IPS-18c (cell line): Measurements from ENCODE around the gene GALNT18.

ENCODE experiments used
- H3K4me3 ChIP-seq: 2 replicates; pipeline ENCODE4 v1.7.0; 2013; ENCODE audit warnings: low read depth, mild to moderate bottlenecking, low read length, moderate library complexity; ENCODE audit not compliant: insufficient read depth
- H3K9me3 ChIP-seq: one replicate; pipeline ENCODE4 v1.6.1; 2013; ENCODE audit warnings: mild to moderate bottlenecking, low read length, moderate library complexity; ENCODE audit not compliant: control insufficient read depth, insufficient read depth

GALNT18 gene

DNA sequence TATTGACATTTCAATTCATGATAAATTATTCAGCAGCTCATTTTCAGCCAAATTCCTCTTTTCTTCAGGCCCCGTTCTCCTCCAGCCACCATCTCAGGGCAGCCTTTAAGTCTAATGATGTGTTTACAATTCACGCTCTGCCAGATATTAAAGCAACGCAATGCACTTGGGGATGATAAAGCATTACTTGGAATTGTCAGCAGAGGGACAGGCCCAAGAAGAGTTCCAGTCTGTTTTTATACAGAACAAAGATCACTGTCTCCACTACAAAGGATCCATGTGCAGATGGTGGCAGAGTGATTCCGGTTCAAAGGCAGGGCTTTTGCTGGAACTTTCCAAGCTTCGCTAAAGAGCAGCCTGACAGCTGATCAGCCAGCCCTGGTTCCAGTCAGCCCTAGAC, 13.6 kb upstream of the GALNT18 start:
- Histone ChIP-seq H3K9me3 (peaks cover 2% of the 10 kb centered on the region), H3K4me3 (no peak overlapping the region)

GRCh38 chr11:11629368-11629767, 7.6 kb upstream of the GALNT18 start:
- H3K4me3 ChIP-seq: no peak overlapping the region; the same call in 1 of the 2 replicates

GRCh38 chr11:11628651-11629050, 6.8 kb upstream of the GALNT18 start:
- Histone ChIP-seq H3K9me3 (no peaks in the 10 kb centered on the region), H3K4me3 (no peak overlapping the region)

More at GRCh38 chr11:11629368-11629767, 7.6 kb upstream of the GALNT18 start:
- no peaks in the 10 kb centered on the region for H3K9me3 ChIP-seq

- Histone ChIP-seq H3K4me3 (no peak overlapping the region), H3K9me3 (no peaks in the 10 kb centered on the region)
Measured at GRCh38 chr11:11626128-11626527, 4.3 kb upstream of the GALNT18 start.

DNA sequence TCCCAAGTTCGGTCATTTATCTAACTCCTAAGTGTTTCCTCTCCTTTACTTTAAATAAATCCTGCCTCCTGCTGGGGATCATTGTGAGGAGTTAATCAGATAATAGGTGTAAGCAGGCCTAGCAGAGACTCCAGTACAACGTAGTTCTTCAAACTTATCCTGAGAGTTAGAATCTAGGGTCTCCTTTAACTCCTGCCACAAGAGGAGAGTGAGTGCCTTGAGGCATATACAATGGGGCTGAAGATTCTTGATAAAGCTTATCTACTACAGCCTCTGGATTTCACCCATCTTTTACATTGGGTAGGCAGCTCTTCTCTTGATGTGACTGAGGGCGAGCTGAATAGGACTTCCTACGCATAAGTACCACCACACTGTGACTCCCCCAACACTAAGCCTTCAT, 3.1 kb upstream of the GALNT18 start:
- Histone ChIP-seq H3K9me3 (no peaks in the 10 kb centered on the region), H3K4me3 (no peak overlapping the region)

- H3K9me3 ChIP-seq: no peaks in the 10 kb centered on the region
- H3K4me3 ChIP-seq: no peak overlapping the region
Measured at GRCh38 chr11:11624204-11624603, 2.4 kb upstream of the GALNT18 start.

- no peaks in the 10 kb centered on the region for H3K9me3 ChIP-seq
Measured at GRCh38 chr11:11622772-11623171, 967 bp upstream of the GALNT18 start.

GRCh38 chr11:11622340-11622706, 518 bp upstream of the GALNT18 start:
- Histone ChIP-seq H3K9me3 (no peaks in the 10 kb centered on the region), H3K4me3 (peak overlapping the region; percentile 16; the same call in 1 of the 2 replicates)

More at GRCh38 chr11:11622772-11623171, 967 bp upstream of the GALNT18 start:
- no peak overlapping the region for H3K4me3 ChIP-seq

DNA sequence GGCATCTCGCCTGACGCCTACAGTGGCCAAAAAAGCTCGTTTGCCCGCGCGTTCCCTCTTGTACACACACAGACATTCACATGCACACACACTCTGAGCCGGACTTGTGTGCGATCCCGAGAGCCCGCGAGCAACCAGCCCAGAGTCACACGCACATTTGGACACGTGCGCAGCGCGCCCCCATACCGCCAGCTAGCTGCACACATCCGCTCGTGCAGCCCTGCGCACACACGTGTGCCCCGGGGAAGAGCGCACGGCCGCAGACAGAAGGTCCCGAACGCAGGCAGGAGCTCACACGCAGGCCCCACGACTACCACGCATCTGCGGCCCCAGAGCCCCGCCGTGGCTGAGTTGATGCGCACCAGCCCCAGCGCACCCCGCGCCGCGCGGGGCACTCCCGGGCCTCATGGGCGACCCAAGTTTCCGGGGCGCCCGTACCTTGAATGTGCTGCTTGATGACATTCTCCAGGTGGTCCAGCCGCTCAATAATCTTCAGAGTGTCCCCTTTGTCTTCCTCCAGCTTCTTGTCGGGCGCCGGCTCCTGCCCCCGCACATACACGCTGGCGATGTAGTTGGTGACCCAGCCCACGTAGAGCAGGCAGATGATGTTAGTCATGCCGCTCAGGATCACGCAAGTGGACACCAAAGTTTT, 758 bp downstream of the GALNT18 start:
- peak overlapping the region; percentile 49 for H3K4me3 ChIP-seq
- H3K9me3 ChIP-seq: no peaks in the 10 kb centered on the region

- H3K4me3 ChIP-seq: peak overlapping the region; percentile 49
Measured at GRCh38 chr11:11620173-11620920, 1.5 kb downstream of the GALNT18 start.

DNA sequence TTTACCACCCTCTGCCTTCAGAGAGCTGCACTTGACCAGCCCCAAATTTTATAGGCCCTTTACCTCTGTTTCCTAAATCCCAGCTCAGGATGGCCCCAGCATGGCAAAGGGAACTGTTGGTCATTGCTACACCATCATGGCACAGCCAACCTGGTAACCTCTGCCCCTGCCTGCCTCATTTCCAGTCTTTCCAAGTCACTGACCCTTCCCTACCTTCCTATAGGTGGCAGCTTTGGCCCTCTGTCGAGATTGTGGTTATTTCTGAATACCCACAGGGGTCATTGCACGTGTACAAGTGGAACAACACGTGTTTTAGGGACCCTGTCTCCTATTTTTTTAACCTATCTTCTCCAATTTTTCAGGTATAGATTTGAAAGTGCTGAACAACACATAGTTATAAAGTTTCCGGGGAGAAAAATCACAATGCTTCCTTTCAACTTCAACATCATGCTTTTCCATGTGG, 2.8 kb downstream of the GALNT18 start:
- Histone ChIP-seq H3K9me3 (no peaks in the 10 kb centered on the region), H3K4me3 (no peak overlapping the region)

More at GRCh38 chr11:11620173-11620920, 1.5 kb downstream of the GALNT18 start:
- H3K9me3 ChIP-seq: no peaks in the 10 kb centered on the region

GRCh38 chr11:11615086-11615485, 6.7 kb downstream of the GALNT18 start:
- no peaks in the 10 kb centered on the region for H3K9me3 ChIP-seq

DNA sequence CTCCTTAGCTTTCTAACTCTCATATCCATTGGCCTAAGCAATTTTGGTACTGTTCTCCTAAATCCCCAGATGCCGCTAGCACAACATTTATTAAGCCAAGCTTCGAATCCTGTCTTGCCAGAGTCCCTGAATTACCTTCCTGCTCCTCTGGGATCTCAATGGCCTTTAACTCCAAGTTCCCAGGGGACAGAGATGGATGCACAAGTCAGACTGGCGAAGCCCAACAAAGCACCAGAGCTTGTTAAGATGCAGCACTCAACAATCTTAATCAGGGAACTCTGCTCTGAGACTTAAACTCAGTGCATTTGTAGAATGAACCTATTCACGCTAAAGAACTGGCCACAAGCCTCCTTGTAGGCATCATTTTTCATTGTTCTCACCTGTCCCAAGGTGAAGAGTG, 9.4 kb downstream of the GALNT18 start:
- no peaks in the 10 kb centered on the region for H3K9me3 ChIP-seq
- no peak overlapping the region for H3K4me3 ChIP-seq

More at GRCh38 chr11:11615086-11615485, 6.7 kb downstream of the GALNT18 start:
- no peak overlapping the region for H3K4me3 ChIP-seq

DNA sequence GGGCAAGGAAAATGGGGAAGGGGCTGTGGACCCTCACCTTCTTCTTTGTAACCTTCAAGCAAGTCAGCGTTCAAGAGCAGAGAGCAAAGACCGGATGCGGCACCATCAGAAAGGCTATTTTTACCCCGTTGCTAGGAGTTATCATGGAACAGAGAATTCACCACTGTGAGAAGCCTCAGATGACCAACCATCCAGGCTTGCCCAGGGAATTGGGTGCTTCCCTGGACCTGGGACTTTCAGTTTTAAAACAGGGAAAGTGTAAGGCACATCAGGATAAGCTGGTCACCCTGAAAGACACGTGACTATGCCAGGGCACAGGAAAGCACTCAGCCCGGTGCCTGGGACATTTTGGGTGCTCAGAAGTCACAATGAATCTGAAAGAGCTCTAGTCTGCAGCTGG, 10.4 kb downstream of the GALNT18 start:
- Histone ChIP-seq H3K9me3 (no peaks in the 10 kb centered on the region), H3K4me3 (no peak overlapping the region)

DNA sequence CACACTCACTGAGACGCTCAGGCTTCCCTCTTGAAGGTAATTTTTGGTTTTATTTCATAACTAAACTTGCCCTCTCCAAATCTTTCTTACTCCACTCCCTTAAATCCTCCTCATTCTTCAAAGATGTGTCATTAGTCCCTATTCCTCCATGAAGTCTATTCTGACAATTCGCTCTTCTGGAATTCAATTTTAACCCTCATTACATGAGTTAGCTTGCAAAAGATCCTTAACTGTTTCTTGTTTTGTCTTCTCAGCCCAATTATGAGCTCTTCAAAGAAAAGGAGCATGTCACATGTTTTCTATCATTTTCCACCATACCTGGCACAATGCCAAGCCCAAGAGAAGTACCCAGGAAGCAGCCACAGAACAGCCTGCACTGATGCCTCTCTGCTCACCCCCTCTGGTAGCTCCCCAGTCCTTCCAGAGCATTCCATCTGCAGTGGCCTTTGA, 13.0 kb downstream of the GALNT18 start:
- Histone ChIP-seq H3K4me3 (no peak overlapping the region), H3K9me3 (no peaks in the 10 kb centered on the region)

GRCh38 chr11:11607772-11608171, 14.0 kb downstream of the GALNT18 start:
- no peak overlapping the region for H3K4me3 ChIP-seq
- H3K9me3 ChIP-seq: no peaks in the 10 kb centered on the region

- no peaks in the 10 kb centered on the region for H3K9me3 ChIP-seq
- no peak overlapping the region for H3K4me3 ChIP-seq
Measured at GRCh38 chr11:11605821-11606450, 15.9 kb downstream of the GALNT18 start.

DNA sequence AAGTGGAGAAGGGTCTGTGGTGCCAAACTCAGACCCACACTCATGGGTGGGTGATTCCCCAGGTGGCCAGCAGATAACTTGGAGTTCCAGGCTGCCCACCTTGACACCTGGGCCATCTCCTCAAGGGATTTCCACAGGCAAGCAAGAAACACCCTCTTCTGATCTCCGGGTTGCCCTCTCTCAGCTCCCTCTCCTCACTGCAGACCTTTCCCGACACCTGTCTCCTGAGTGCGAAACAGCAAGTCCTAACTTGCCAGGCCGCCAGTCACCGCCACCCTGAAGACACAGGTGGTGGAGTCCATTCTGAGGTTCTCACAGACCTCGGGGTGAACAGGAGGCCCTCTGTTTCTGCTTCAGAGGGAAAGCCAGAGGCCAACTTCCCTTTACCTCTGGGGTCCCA, 16.6 kb downstream of the GALNT18 start:
- Histone ChIP-seq H3K9me3 (no peaks in the 10 kb centered on the region), H3K4me3 (no peak overlapping the region)
